Measurements from ENCODE around the gene CAMK4. TPM values are rescaled to one million over a fixed set of nuclear protein-coding genes. Genes with fewer than 3 reads are reported as not detected.

Gene CAMK4
- polyA plus RNA-seq, 3 donors from 2014 or later = 0.86 to 4.5 (median 1.8) TPM

DNA sequence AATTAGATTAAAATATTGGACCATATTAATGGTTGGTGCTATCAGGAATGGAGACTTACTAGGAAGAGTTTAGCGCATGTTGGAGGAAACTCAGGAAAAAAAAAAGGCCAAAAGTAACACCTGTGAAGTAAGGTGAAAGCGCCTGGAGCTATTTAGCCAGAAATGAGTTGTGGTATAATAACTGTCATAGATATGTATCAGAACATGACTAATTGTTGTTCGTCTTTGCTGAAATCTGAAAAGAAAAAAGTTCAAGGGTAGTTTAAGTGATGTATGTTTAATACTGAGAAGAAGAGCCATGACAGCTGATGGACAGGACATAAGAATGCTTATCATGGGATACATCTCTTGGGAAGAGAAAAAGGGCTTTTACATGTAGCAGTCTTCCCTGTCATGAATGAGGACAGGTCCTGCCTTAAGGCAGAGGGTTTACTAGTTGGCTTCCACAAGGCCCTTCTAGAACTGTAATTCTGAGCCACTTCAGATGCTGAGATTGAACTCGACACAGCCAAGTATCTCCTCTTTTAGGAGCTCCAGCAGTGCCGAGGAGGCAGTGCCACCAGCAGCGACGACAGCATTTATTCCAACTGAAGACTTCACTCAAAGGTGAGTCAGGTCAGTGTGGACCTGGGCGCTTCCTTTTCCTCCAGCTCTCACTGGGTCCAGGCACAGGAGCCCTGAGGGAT lies 940 bp upstream of the CAMK4 start:
- Mint-ChIP-seq H3K27me3 (ENCODE audit: low read depth in 3 of 3) (peaks cover 11 to 14% (median 13%) of the 10 kb centered on the region in 3 donors), H3K4me3 (peak overlapping the region; percentile 49 to 79 (median 71)), H3K4me1 (peaks cover 14 to 21% of the 10 kb centered on the region in 2 donors), H3K27ac (no peak overlapping the region), H3K9me3 (no peaks in the 10 kb centered on the region), H3K36me3 (no peaks in the 10 kb centered on the region)
- DNase-seq = no peak

DNA sequence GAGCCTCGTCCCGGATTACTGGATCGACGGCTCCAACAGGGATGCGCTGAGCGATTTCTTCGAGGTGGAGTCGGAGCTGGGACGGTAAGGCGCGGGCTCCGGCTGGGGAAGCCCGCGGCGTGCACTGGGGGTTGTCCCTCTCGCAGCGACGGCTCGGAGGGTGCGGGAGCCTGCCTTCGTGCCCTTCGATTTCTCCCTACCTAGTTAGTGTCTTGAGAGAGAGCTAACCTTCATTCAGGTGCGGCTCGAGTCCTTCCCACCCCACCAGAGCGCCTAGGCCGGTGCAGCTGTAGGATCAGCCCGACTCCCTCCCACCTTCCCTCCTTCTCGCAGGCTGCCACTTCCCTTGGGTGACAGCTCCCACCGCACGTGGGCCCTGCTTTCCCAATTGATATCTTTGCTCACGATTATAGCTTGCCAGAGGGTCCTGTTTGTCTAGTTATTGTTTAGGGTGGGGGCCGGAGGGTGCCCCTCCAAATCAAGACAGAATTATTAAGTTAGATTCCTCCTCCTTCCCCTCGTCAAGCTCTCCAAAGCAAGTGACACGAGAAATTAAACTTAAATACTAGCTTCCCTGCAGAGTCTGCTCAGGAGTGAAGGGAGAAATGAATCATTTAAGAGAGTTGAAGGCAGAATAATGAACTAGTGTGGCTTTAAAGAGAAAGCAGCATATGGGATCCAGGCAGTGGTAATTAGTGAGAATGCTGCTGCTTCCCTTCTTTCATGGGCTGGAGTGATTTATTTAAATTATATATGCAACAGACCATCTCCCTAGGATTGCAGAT lies 569 bp downstream of the CAMK4 start:
- peak overlapping the region; percentile 67 to 86 (median 79) for H3K4me3 Mint-ChIP-seq
- no peaks in the 10 kb centered on the region for H3K9me3 Mint-ChIP-seq
- peaks cover 14 to 21% of the 10 kb centered on the region in 2 donors for H3K4me1 Mint-ChIP-seq
- no peak overlapping the region for H3K27ac Mint-ChIP-seq
- no peak for DNase-seq
- no peaks in the 10 kb centered on the region for H3K36me3 Mint-ChIP-seq
- H3K27me3 Mint-ChIP-seq (ENCODE audit: low read depth in 3 of 3) = peaks cover 7 to 13% (median 11%) of the 10 kb centered on the region in 3 donors

DNA sequence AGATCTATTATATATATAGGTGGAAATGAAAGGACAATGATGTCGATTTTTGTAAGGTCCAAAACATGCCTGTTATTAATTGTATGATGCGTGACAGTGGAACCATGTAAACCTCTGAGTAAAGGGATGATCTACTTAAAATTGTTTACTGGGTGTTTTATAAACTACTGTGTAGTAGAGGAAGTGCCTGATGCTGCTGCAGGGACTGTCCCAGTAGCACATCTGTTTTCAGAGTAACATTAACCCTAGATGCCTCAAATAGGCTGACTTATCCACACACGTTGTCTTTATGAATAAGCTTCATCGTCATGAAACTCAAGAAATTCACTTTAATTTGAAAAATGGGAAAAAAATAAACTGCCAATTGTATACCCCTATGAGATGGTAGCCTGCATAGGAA lies 1.7 kb downstream of the CAMK4 start:
- peaks cover 20 to 31% of the 10 kb centered on the region in 2 donors for H3K4me1 Mint-ChIP-seq
- DNase-seq = no peak
- peaks cover 5 to 13% (median 11%) of the 10 kb centered on the region in 3 donors for H3K27me3 Mint-ChIP-seq (ENCODE audit: low read depth in 3 of 3)
- no peaks in the 10 kb centered on the region for H3K36me3 Mint-ChIP-seq
- no peaks in the 10 kb centered on the region for H3K9me3 Mint-ChIP-seq
- no peak overlapping the region for H3K4me3 Mint-ChIP-seq
- H3K27ac Mint-ChIP-seq = no peak overlapping the region

DNA sequence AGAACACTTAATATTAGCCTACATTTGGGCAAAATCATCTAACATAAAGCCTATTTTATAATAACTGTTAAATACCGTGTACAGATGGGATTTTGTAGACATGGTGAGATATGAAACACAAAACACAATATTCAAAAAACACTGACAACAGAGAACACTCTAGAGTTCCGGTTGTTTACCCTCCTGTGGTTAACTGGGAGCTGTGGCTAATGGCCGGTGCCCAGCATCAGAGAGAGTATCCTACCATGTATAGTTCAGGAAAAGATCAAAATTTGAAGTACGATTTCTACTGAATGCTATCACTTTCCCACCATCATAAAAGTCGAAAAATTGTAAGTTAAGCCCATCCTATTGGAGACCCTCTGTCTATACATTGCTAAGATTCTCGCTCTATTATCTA lies 2.4 kb downstream of the CAMK4 start:
- no peaks in the 10 kb centered on the region for H3K36me3 Mint-ChIP-seq
- no peaks in the 10 kb centered on the region for H3K9me3 Mint-ChIP-seq
- H3K27me3 Mint-ChIP-seq (ENCODE audit: low read depth in 3 of 3) = peaks cover 5 to 13% (median 8%) of the 10 kb centered on the region in 3 donors
- H3K27ac Mint-ChIP-seq = no peak overlapping the region
- H3K4me1 Mint-ChIP-seq = peaks cover 23 to 35% of the 10 kb centered on the region in 2 donors
- no peak overlapping the region for H3K4me3 Mint-ChIP-seq
- DNase-seq = no peak

DNA sequence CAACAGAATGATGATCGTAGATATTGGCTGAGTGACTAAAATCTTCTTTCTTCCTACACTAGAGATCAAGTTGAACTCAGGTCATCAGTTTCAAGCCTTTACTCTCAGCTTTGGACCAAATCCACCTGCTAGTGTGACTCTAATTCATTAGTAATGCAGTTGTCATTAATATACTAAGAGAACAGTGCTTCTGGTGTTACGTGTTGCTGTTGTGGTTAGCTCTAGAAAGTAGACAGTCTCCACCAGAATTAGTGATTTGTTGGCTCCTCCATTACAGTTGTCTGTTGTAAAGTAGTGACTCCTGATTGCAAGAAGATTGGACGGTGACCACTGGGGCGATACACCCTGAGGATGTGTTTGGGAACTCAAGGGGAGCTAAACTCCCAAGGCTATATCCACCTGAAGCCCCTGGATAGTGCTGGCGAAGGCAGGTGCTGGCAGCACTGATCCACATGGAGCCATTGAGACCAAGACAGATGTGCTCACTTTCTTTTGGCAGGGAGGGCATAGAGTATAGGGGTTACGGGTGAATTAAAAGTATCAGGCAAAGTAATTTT lies 3.1 kb downstream of the CAMK4 start:
- H3K36me3 Mint-ChIP-seq = no peaks in the 10 kb centered on the region
- peaks cover 23 to 36% of the 10 kb centered on the region in 2 donors for H3K4me1 Mint-ChIP-seq
- no peaks in the 10 kb centered on the region for H3K9me3 Mint-ChIP-seq
- H3K27ac Mint-ChIP-seq = no peak overlapping the region
- H3K27me3 Mint-ChIP-seq (ENCODE audit: low read depth in 3 of 3) = peaks cover 5 to 13% (median 8%) of the 10 kb centered on the region in 3 donors
- no peak overlapping the region for H3K4me3 Mint-ChIP-seq
- DNase-seq = no peak

DNA sequence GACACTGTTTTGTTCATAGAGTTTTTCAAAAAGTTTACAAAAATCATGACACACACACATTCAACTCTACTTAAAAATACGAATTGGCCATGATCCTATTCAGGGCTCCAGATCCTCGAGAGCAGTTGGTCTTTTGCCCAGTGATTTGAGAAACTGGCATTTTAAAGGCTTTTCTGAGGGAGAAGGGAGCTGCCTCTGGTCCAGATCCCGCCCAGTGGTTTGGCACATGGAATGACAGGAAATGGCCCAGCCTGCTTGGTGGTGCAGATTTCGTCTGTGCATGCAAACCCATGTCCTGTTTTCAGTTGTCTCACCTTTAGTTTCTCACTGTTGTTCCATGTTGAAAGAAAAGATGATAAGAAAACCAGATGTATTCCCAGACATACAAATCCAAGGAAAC lies 3.6 kb downstream of the CAMK4 start:
- Mint-ChIP-seq H3K9me3 (no peaks in the 10 kb centered on the region), H3K4me1 (peaks cover 23 to 39% of the 10 kb centered on the region in 2 donors), H3K27ac (no peak overlapping the region), H3K36me3 (no peaks in the 10 kb centered on the region), H3K4me3 (no peak overlapping the region), H3K27me3 (ENCODE audit: low read depth in 3 of 3) (peaks cover 5 to 13% (median 8%) of the 10 kb centered on the region in 3 donors)
- no peak for DNase-seq

DNA sequence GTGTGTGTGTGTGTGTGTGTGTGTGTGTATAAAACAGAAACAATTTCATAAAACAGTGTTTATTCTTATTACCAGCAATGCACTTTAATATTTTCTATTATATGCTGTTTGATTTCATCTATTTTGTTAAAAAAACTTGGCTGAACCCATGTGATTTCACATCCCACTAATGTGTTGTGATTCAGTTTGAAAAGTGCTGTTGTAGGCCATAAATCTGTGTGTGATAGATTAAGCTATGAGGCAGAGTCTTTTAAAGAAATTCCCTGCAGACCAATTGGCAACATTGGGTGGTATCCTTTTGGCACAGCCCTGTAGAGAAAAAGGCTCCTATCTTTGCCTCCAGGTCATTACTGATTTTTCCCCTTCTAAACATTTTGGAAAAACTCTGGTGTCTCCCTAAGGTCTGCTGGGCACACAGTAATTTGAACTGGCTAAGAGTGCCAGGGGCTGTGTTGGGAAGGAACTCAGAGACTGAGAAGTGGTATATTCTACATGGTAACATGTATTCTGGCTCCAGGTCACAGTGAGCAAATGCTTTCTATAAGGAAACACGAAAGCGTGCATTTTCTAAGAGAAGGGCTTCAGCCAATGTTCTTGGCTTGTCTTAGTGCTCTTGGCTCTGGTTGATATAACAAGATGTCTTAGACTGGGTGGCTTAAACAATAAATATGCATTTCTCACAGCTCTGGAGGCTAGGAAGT lies 4.5 kb downstream of the CAMK4 start:
- Mint-ChIP-seq H3K4me3 (no peak overlapping the region), H3K4me1 (peaks cover 17 to 30% of the 10 kb centered on the region in 2 donors), H3K9me3 (no peaks in the 10 kb centered on the region), H3K36me3 (no peaks in the 10 kb centered on the region), H3K27me3 (ENCODE audit: low read depth in 3 of 3) (peaks cover 5 to 11% (median 8%) of the 10 kb centered on the region in 3 donors), H3K27ac (no peak overlapping the region)
- DNase-seq = no peak

DNA sequence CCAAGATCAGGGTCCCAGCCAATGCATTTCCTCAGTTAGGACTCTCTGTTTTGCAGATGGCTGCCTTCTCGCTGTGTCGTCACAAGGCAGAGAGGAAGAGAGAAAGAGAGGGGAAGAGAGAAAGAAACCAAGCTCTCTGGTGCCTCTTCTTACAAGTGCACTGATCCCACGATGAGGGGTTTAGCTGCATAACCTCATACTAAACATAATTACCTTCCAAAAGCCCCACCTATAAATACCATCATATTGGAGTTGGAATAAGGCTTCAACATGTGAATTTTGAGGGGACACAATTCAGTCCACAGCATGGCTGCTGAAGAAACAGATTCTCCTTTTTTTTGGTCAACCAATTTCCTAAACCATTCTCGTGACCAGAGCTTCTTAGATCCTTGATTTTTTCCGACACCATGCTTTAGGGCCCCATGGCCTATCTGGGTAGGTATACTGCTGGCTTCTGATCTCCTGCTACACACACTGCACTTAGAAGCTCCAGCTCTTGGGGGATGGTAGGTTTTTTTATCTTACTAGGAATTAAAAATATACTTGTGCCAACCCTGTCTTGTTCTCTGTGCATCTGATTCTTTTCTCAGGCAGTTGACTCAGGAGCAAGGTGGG lies 5.1 kb downstream of the CAMK4 start:
- peaks cover 17 to 30% of the 10 kb centered on the region in 2 donors for H3K4me1 Mint-ChIP-seq
- H3K4me3 Mint-ChIP-seq = no peak overlapping the region

DNA sequence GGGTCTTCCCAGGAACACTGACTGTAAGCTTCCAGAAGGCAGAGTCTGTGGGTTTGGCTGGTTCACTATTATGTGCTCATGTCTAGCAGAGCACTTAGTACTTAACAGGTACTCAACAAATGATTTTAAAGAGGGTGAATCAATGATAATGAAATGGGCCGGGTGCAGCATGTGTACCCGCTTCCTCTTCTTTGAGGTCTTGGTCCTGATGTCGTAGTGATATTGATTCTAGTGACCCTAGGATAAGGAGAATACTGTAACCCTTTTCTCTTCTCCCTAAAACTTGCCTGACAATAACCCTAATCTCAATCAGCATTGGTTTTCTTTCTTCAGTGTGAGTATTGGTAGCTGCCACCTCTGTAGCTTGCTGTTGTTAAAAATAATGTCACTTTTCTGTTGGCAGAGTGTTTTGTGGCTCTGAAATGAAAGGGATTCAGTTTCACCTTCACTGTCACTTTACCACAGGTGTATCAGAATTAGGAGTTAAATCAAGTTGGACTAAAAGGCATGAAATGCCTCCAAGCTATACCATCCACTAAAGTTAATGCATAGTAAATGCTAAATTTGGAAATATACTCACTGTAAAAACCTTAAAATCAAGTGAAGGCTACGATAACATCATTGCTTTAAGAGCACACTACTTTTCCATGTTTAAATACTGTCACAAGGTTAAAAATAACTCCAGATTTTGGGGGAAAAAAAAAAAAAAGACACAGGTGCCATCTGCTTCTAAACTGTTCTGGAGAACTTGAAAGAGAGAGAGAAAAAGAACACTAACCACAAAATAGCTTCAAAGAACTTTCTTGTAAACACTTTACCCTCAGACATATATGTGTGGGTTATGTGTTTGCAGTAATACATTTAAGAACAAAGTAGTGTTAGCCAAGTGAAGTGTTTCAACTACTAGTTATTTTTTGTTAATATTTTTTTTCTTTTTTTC lies 6.0 kb downstream of the CAMK4 start:
- Mint-ChIP-seq H3K9me3 (no peaks in the 10 kb centered on the region), H3K4me1 (peaks cover 11 to 23% of the 10 kb centered on the region in 2 donors), H3K36me3 (no peaks in the 10 kb centered on the region), H3K27ac (no peak overlapping the region), H3K27me3 (ENCODE audit: low read depth in 3 of 3) (peaks cover 5 to 10% (median 8%) of the 10 kb centered on the region in 3 donors), H3K4me3 (peak overlapping the region in 1 of 5 donors; percentile 40)
- peak in 2 of 3 donors; percentile 11 to 14 for DNase-seq

More for the DNA sequence above, 5.1 kb downstream of the CAMK4 start:
- Mint-ChIP-seq H3K27me3 (ENCODE audit: low read depth in 3 of 3) (peaks cover 5 to 11% (median 8%) of the 10 kb centered on the region in 3 donors), H3K36me3 (no peaks in the 10 kb centered on the region), H3K27ac (no peak overlapping the region), H3K9me3 (no peaks in the 10 kb centered on the region)
- no peak for DNase-seq

DNA sequence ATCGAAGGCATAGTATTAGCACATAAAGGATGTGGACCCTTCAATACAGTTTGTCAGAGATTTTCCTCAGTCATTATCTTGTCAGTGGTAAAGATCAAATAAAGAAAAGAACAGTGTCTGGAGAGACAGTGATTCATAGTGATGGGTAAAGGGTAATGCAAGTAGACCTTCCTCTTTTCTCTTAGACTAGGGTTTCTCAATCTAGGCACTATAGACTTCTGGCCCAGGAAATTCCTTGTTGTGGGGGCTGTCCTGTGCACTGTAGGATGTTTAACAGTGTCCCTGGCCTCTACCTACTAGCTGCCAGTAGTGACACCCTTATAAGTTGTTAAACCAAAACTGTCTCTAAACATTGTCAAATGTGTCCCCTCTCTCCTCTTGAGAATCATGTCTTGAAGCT lies 6.9 kb downstream of the CAMK4 start:
- H3K27ac Mint-ChIP-seq = no peak overlapping the region
- H3K36me3 Mint-ChIP-seq = no peaks in the 10 kb centered on the region
- no peak for DNase-seq
- no peaks in the 10 kb centered on the region for H3K9me3 Mint-ChIP-seq
- H3K4me1 Mint-ChIP-seq = peaks cover 9 to 18% of the 10 kb centered on the region in 2 donors
- H3K4me3 Mint-ChIP-seq = no peak overlapping the region
- peaks cover 2 to 8% (median 4%) of the 10 kb centered on the region in 3 donors for H3K27me3 Mint-ChIP-seq (ENCODE audit: low read depth in 3 of 3)

DNA sequence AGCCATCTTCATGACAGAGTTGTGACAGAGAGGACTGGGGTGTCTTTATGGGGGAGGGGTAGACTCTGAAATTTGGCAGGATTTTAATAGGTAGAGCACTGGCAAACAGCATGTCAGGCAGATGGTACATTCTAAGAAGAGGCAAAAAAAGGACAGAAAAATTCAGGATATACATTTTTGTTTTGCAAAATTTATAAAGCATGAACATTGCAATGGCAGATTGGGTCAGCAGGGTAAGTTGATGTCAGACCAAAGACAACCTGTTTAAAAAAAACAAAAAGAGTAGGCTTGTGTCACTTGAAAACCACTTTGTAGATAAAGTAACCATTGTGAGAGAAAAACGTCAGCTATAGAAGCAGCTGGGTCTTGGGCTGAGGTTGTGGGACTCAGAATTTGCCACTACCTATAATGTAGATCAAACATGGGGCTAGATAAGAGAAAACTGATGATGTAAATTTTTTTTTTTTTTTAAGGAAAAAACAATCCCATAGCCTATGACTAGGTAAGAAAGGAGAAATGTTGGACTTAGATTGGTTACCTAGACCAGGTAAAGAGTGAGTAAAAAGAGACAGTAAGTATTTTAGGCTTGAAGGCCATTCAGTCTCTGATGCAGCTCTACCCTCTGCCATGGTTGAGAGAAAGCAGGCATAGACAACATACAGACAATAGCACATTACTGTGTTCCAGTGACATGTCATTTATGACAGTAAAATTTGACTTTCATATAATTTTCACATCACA lies 8.3 kb downstream of the CAMK4 start:
- H3K4me3 Mint-ChIP-seq = no peak overlapping the region
- peaks cover 0 to 3% (median under 1%) of the 10 kb centered on the region in 3 donors for H3K27me3 Mint-ChIP-seq (ENCODE audit: low read depth in 3 of 3)
- no peaks in the 10 kb centered on the region for H3K9me3 Mint-ChIP-seq
- H3K4me1 Mint-ChIP-seq = peaks cover 9 to 18% of the 10 kb centered on the region in 2 donors
- no peaks in the 10 kb centered on the region for H3K36me3 Mint-ChIP-seq
- DNase-seq = no peak
- no peak overlapping the region for H3K27ac Mint-ChIP-seq

DNA sequence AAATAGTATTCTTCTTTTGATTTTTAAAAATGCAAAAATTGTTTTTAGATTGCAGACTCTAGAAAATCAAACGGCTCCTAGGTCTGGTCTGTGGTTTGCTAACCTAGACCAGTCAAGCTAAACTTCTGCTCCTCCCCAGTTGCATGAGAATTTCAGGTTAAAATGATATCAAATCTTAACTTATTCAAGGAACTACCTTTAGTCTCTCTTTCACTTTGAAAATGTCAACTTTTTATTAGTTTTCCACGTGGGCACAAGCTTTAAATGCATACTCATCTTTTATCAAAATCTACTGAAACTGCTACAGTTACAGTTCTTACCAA lies 8.8 kb downstream of the CAMK4 start:
- DNase-seq = no peak
- Mint-ChIP-seq H3K4me3 (no peak overlapping the region), H3K9me3 (no peaks in the 10 kb centered on the region)

More for the DNA sequence above, 8.8 kb downstream of the CAMK4 start:
- Mint-ChIP-seq H3K27me3 (ENCODE audit: low read depth in 3 of 3) (no peaks in the 10 kb centered on the region), H3K27ac (no peak overlapping the region), H3K4me1 (peaks cover 9 to 18% of the 10 kb centered on the region in 2 donors), H3K36me3 (no peaks in the 10 kb centered on the region)
